HG02571 (cell line): ENCODE measurements around the gene KIF26B.

Source experiments
- ATAC-seq: cut with Tn5 transposase; IDR thresholded peaks from one replicate; pipeline ENCODE4 v1.9.1; 2021; ENCODE audit warnings: mild to moderate bottlenecking, moderate library complexity; ENCODE audit not compliant: unreplicated experiment

KIF26B gene

DNA sequence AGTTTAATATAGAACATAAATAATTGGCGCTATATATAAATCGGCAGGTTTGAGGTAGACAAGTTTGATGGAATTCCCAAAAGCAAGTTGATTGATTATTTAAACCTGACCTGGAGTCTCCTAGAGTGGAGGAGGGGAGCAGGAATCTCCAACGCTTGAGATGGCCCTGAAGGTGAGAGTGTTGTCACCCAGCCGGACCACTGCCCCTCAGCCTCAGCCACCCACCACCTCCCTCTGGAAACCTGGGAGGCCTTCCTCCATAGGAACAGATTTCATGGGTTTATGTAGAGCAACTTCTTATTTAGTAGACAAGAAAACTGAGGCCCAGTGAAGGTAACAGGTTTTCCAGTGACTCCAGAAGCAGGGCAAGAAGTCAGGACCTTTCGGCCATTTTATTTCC is 389.5 kb downstream of the KIF26B start:
- ATAC-seq = no peak

DNA sequence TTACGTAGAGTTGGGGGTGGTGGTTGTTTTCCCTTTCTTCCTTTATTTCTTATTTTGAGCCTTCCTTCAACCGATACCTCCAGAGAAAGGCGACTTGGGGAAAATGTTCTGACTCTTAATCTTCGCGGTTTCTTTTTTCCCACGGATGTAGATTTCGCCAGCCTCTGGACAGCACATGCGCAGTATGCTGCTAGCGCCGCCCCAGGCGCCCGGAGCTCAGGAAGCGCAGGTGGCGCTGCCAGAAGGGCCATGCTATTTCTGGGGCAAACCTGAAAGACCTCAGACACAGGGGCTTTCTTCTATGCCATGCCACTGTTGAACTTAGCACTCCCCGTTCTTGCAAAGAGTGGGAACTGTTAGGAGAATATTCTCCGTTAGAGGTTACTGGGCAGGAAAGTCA is 392.1 kb downstream of the KIF26B start:
- ATAC-seq = no peak

- no peak for ATAC-seq
These were observed 395.4 kb downstream of the KIF26B start for GRCh38 chr1:245549996-245550719.

DNA sequence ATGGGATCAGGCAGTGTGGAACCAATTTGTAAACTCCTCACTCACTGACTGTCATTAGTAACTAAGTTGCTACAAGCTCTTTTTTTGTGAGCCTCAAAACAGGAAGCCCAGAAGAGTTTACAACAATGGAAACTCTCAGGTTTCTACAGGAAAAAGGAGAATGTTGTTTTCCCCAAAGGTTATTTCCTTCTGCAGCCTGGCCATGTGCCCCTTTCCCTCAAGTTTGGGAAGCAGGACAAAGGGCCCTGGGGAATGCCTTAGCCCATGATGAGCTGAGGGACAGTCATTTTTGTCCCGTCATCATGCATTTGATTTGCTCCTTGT is 395.9 kb downstream of the KIF26B start:
- no peak for ATAC-seq

DNA sequence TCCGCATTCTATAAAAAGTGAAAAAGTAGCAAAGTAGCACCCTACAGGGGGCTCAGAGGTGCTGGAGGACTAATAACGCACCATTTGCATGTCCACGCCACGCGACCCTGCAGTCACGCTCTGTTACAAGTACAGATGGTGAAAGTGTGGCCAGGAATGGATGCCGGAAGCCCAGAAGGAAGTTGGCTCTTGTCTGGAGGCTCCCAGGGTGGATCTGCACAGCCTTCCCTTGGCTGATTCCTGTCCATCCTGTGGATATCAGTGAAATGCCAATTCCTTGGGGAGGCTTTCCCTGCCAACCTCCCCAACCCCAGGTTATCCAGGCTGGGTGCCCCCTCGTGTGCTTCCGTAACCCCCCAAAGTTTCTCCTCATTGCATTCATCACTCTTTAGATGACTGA is 396.8 kb downstream of the KIF26B start:
- ATAC-seq = no peak

DNA sequence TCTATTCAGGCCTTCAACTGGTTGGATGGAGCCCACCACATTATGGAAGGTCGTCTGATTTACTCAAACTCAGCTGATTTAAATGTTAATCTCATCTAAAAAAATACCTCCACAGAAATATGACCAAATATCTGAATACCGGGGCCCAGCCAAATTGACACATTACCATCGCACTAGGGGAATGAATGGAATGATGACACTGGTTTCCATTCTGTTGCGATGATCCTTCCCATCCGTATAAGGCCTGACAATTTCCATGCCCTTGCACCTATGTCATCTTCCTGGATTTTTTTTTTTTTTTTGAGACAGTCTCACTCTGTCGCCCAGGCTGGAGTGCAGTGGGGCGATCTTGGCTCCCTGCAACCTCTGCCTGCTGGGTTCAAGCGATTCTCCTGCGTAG is 397.5 kb downstream of the KIF26B start:
- no peak for ATAC-seq

GRCh38 chr1:245556057-245556456 is 401.3 kb downstream of the KIF26B start:
- ATAC-seq = no peak

DNA sequence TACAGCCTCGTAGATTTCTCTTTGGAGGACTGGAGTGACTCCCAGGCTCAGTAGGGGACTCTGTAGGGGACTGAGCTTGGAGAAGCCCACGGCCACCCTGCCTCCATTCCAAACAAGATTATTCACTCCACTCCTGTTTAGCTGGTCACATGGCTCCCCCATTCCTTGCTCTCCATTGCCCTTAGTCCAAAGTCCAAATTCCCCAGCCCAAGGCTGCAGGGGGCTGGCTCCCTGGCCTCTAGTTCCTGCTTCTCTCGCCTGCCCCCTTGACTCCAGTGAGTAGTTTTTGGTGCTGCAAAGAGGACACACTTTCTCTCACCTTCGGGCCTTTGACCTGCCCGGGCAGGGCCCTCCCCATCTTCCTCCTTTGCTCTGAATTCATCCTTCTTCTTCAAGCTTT is 403.3 kb downstream of the KIF26B start:
- no peak for ATAC-seq

DNA sequence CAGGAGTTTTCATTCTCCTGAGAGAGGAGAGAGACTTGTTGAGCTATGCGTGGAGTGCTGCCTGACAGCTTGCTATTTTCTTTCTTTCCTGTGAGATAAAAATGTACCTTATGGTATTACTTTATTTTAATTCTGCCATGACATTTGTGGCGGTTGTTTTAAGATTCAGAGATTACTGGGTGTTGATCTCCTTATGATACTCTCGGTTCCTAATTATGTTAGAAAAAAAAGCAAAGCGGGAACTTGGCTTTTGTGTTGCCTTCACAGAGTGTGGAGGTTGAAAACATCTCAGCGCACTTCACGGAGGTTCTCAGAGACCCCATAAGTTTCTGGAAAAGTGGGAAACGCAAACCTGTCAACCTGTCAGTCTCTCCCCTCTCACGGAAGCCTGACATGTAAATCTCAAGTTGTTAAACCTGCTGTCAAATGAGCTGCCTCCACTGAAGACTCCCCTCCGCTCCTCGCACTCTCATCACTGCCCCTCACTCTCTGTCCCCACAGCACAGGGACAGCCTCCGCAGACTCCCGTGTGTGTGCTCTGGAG is 405.6 kb downstream of the KIF26B start:
- ATAC-seq = no peak

GRCh38 chr1:245561665-245562234 is 407.0 kb downstream of the KIF26B start:
- ATAC-seq = no peak

DNA sequence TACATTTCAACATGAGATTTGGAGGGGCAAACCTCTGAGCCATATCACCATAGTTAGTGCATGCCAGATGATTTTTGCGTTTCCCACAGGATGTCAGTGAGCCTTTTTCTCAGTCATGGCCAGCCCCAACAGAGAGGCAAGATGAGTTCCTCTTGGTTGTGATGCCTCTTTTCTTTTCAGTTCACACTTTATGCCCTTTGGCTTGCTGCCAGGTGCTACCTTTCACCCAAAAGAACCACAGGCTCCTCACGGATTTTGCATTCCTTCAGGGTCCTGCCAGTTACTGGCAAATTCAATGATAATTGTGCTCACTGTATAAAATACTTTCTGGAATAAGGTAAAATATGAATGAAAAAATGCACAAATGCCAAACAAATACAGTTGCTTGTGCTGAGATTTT is 411.3 kb downstream of the KIF26B start:
- no peak for ATAC-seq

GRCh38 chr1:245566952-245567351 is 412.2 kb downstream of the KIF26B start:
- ATAC-seq = no peak

GRCh38 chr1:245571815-245572294 is 417.1 kb downstream of the KIF26B start:
- no peak for ATAC-seq

GRCh38 chr1:245572709-245573108 is 417.9 kb downstream of the KIF26B start:
- ATAC-seq = no peak

DNA sequence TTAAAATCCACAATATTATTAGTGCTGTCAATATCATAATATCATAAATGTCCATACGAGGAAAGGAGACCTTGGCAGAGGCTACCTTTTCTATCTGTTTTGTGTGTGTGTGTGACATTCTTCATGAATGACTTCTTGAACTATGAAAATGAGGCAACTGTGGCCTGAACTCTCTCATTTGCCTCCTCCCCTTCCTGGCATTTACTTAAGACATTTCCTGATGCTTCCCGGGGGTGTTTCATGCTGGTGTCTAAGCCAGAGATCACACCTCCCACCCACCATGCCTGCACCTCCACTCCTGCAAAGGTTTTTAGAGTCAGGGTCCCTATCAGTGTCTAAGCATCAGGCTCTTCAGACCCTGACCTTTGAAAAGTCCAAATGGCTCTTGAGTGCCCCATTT is 420.9 kb downstream of the KIF26B start:
- no peak for ATAC-seq

DNA sequence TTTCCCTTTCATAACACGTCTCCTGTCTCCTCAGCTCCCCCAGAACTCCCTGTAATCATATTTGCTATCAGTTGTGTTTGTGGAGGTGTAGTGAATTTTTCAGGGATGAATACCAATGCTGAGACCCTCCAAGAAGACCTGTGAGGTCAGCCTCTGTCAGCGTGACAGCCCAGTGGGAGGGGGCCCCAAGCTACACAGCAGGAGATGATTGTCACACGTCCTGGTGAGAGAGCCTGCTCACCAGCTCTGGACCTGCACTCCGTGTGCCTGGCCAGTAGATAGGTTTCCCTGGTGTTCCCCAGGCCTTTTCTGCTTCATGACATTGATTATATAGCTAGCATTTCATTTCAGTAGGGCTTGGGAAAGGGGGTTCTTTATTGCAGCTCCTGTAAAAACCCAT is 421.5 kb downstream of the KIF26B start:
- ATAC-seq = no peak

DNA sequence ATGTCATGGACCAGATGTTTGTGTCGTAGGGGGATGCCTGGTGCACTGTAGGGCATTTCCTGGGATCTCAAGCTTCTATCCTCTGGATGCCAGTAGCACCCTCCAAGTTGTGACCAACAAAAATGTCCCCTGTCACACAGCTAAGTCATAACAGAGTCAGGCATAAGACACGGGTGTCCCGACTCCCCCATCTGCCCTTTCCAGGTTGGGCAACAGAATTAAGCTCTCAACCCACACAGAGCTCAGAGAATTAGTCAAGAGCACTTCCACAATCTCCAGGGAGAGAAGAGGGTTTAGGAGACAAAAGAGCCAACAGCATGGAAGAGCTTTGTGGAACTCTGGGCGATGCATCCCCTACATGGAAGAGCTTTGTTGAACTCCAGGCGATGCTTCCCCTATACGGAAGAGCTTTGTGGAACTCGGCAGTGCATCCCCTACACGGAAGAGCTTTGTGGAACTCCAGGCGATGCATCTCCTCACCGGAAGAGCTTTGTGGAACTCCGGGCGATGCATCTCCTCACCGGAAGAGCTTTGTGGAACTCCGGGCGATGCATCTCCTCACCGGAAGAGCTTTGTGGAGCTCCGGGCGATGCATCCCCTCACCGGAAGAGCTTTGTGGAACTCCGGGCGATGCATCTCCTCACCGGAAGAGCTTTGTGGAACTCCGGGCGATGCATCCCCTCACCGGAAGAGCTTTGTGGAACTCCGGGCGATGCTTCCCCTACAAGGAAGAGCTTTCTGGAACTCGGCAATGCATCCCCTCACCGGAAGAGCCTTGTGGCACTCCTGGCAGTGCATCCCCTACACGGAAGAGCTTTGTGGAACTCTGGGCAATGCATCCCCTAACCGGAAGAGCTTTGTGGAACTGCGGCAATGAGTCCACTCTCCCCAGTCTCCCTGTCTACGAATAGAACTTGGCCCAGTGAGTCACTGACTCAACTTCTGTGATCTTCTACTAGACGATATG is 422.7 kb downstream of the KIF26B start:
- ATAC-seq = no peak

DNA sequence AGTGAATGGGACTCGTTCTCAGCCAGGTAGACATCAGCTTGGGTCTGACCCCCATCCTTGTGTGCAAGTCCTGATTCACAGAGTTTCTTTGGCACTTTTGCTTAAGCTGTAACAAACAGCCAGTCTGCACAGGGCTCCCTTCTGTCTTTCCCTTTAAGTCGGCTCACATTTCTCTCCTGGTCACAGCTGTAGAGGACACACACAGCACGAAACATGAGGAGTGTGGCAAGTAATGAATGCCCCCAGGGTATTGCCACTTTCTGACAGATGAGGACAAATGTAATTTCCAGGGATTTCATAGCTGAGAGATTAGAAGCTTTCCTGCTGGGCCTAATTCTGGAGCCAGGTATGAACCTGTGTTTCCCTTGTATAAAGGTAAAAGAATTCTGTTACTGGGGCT is 423.5 kb downstream of the KIF26B start:
- ATAC-seq = no peak

DNA sequence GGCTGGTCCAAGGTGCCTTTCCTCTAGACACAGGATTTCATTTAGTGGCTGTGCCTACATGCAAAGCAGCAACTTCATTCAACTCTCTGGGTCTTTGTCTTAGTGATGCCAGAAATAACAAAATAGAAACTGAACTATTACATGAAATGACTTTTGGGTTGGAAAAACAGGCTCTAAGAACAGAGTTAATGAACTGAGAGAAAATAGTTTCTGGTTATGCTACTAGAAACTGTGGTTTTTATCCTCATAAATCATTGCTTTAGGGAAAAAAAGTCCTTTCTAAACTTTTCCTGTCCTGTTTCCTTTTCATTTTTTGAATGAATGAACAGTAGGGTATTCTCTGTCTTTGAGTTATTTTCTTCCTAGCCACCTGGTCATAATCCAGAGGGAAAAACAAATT is 424.0 kb downstream of the KIF26B start:
- no peak for ATAC-seq

- ATAC-seq = no peak
These were observed 425.1 kb downstream of the KIF26B start for GRCh38 chr1:245579881-245580280.

GRCh38 chr1:245580651-245581050 is 425.9 kb downstream of the KIF26B start:
- ATAC-seq = no peak

GRCh38 chr1:245582026-245582425 is 427.2 kb downstream of the KIF26B start:
- no peak for ATAC-seq
